ENCODE data around the gene SULT2B1.

Gene SULT2B1

DNA sequence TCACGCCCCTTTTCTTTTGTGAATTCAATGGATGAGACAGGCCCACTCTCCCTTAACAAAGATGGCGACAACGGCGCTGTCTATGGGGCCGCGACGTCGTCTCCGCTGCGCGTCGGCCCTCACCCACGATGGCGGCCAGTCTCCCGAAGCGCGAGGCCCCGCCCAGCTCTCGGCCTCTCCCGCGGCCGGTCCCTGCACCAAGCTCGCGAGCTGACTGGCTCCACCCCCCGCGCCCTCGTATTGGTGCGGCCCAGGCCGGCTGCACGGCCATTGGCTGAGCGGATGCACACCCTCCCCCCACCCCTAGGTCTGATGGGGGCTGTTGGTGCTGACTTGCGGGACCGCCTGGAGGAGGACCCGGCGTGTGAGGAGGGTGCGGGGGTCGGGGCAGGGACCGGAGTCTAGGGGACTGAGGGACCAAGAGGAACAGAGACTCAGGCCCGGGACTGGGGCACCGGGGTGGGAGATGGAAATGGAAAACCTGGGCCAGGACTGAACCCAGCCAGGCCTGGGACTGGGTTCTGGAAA is 72.2 kb downstream of the SULT2B1 start:
- TF ChIP-seq, protein P1, sequence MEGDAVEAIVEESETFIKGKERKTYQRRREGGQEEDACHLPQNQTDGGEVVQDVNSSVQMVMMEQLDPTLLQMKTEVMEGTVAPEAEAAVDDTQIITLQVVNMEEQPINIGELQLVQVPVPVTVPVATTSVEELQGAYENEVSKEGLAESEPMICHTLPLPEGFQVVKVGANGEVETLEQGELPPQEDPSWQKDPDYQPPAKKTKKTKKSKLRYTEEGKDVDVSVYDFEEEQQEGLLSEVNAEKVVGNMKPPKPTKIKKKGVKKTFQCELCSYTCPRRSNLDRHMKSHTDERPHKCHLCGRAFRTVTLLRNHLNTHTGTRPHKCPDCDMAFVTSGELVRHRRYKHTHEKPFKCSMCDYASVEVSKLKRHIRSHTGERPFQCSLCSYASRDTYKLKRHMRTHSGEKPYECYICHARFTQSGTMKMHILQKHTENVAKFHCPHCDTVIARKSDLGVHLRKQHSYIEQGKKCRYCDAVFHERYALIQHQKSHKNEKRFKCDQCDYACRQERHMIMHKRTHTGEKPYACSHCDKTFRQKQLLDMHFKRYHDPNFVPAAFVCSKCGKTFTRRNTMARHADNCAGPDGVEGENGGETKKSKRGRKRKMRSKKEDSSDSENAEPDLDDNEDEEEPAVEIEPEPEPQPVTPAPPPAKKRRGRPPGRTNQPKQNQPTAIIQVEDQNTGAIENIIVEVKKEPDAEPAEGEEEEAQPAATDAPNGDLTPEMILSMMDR (IDR thresholded peaks at IDR 0.05; ENCODE audit: borderline replicate concordance, control extremely low read depth, extremely low read depth, insufficient read depth, missing control alignments), result no peak
- in situ Hi-C loops (cut with MboI; ENCODE audit: low sequenced_read_pairs, unreplicated experiment), result no loop called here
- peak; percentile 97 for DNase-seq (ENCODE audit: low spot score)

DNA sequence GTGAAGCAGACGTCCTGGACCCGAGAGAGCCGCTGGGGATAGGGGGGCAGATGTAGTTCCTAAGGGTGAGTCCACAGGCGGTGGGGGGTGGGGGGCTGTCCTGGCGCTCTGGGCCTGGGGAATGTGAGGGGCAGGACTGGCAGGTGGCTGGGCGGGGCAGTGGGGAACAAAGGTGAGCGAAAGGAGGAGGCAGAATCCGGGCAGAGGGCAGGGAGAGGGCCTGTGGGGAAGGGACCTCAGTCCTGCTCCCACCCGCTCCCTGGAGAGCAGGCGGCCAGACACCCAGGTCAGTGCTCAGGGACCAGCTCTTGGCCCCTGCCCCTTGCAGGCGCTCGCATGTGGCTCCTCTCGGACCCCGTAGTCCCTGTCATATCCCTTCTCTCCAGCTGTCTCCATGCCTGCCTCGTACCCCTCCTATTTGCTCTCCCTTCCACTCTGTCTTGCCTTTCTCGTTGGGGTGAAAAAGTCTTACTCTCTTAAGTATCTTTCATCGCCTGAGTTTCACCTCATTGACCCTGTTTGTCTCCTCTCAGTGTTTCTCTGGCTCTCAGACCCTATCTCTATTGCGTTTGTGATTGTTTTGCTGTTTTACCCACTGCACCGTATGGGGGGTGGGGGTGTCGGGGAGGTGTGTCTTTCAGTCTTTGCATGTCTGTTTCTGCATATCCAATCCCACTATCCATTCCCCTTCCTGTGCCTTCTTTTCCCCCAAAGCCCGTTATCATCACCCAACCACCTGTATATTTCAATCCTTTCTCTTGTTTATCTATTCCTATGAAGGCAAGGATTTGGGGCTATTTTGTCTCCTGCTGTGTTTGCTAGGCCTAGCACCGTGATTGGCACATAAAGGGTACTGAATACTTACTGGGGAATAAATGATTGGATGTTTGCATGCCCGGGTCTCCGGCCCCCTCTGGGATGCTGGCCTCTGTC is 73.1 kb downstream of the SULT2B1 start:
- in situ Hi-C loops (cut with MboI; ENCODE audit: low sequenced_read_pairs, unreplicated experiment), result no loop called here
- no peak for DNase-seq (ENCODE audit: low spot score)
- TF ChIP-seq, protein P1 (IDR thresholded peaks at IDR 0.05; ENCODE audit: borderline replicate concordance, control extremely low read depth, extremely low read depth, insufficient read depth, missing control alignments), result no peak

DNA sequence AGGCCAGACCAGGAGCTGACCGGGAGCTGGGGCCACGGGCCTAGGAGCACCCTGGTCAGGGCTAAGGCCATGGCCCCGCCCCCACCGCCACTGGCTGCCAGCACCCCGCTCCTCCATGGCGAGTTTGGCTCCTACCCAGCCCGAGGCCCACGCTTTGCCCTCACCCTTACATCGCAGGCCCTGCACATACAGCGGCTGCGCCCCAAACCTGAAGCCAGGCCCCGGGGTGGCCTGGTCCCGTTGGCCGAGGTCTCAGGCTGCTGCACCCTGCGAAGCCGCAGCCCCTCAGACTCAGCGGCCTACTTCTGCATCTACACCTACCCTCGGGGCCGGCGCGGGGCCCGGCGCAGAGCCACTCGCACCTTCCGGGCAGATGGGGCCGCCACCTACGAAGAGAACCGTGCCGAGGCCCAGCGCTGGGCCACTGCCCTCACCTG is 73.9 kb downstream of the SULT2B1 start:
- DNase-seq (ENCODE audit: low spot score), result no peak
- in situ Hi-C loops (cut with MboI; ENCODE audit: low sequenced_read_pairs, unreplicated experiment), result no loop called here
- TF ChIP-seq, protein P1 (IDR thresholded peaks at IDR 0.05; ENCODE audit: borderline replicate concordance, control extremely low read depth, extremely low read depth, insufficient read depth, missing control alignments), result no peak

DNA sequence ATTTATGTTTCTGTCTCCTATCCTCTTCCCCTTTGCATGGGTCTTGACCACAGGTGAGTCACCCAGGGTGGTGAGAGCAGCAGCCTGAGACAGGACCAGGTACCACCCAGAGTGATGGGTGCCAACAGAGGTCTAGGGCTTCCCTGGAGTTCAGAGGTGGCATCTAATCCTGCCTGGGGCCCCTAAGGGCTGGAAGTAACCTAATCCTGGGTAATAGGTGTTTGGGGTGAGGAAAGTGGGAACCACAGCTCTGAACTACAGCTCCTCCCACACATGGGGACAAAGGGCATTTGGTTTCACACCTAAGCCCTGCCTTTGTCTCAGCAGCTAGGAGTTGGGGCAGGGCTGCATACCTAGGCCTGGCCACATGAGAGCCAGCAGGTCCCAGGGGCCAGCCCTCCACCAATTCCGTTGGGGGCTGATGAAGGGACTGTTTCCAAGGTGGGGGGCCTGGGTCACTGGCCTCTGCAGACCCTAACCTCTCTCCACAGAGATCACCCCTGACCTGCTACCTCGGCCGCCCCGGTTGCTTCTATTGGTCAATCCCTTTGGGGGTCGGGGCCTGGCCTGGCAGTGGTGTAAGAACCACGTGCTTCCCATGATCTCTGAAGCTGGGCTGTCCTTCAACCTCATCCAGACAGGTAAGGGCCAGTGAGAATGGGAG is 75.4 kb downstream of the SULT2B1 start:
- no peak for DNase-seq (ENCODE audit: low spot score)
- in situ Hi-C loops (cut with MboI; ENCODE audit: low sequenced_read_pairs, unreplicated experiment), result no loop called here
- TF ChIP-seq, protein P1 (IDR thresholded peaks at IDR 0.05; ENCODE audit: borderline replicate concordance, control extremely low read depth, extremely low read depth, insufficient read depth, missing control alignments), result no peak

DNA sequence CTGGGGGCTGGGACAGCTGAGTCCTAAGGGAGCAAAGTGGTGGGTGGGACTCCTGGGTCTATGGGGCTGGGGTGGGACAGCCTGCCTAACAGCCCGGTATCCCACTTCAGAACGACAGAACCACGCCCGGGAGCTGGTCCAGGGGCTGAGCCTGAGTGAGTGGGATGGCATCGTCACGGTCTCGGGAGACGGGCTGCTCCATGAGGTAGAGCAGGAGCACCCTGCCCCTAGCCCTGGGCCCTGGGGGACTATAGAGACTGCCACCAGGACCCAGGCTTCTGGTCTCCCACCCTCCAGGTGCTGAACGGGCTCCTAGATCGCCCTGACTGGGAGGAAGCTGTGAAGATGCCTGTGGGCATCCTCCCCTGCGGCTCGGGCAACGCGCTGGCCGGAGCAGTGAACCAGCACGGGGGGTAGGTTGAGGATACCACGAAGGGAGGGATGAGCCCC is 75.9 kb downstream of the SULT2B1 start:
- in situ Hi-C loops (cut with MboI; ENCODE audit: low sequenced_read_pairs, unreplicated experiment), result no loop called here
- TF ChIP-seq, protein P1 (IDR thresholded peaks at IDR 0.05; ENCODE audit: borderline replicate concordance, control extremely low read depth, extremely low read depth, insufficient read depth, missing control alignments), result no peak
- no peak for DNase-seq (ENCODE audit: low spot score)

DNA sequence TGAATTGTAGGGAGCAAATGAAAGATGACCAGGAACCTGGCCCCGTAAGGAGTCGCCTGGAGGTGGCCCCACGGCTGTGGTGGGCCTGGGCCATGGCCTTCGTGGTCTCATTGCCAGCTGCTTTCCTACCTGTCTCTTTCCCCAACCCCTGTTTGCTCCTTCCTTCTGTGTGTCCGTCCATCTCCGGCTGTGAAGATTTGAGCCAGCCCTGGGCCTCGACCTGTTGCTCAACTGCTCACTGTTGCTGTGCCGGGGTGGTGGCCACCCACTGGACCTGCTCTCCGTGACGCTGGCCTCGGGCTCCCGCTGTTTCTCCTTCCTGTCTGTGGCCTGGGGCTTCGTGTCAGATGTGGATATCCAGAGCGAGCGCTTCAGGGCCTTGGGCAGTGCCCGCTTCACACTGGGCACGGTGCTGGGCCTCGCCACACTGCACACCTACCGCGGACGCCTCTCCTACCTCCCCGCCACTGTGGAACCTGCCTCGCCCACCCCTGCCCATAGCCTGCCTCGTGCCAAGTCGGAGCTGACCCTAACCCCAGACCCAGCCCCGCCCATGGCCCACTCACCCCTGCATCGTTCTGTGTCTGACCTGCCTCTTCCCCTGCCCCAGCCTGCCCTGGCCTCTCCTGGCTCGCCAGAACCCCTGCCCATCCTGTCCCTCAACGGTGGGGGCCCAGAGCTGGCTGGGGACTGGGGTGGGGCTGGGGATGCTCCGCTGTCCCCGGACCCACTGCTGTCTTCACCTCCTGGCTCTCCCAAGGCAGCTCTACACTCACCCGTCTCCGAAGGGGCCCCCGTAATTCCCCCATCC is 76.7 kb downstream of the SULT2B1 start:
- in situ Hi-C loops (cut with MboI; ENCODE audit: low sequenced_read_pairs, unreplicated experiment), result no loop called here
- no peak for DNase-seq (ENCODE audit: low spot score)
- TF ChIP-seq, protein P1 (IDR thresholded peaks at IDR 0.05; ENCODE audit: borderline replicate concordance, control extremely low read depth, extremely low read depth, insufficient read depth, missing control alignments), result no peak
